IPS DF 19.7 (cell line): Measurements from ENCODE around the gene CBX4.

Experiments used
- DNase-seq: peaks from one replicate; pipeline ENCODE4 v3.0.0-alpha.2; 2013; ENCODE audit warnings: low read depth, low spot score

CBX4 gene

GRCh38 chr17:79841369-79842135 lies 2.3 kb upstream of the CBX4 start:
- no peak for DNase-seq

GRCh38 chr17:79840989-79841286 lies 1.7 kb upstream of the CBX4 start:
- no peak for DNase-seq

- DNase-seq = no peak
These were observed 1.2 kb upstream of the CBX4 start for GRCh38 chr17:79840269-79840988.

- no peak for DNase-seq
These were observed 542 bp downstream of the CBX4 start for GRCh38 chr17:79838522-79839274.

- no peak for DNase-seq
These were observed 1.2 kb downstream of the CBX4 start for GRCh38 chr17:79837888-79838521.

GRCh38 chr17:79836972-79837887 lies 2.0 kb downstream of the CBX4 start:
- no peak for DNase-seq

GRCh38 chr17:79836510-79836971 lies 2.7 kb downstream of the CBX4 start:
- DNase-seq = no peak

- peak; percentile 91 for DNase-seq
These were observed 3.2 kb downstream of the CBX4 start for GRCh38 chr17:79835953-79836509.

GRCh38 chr17:79835470-79835899 lies 3.8 kb downstream of the CBX4 start:
- no peak for DNase-seq

GRCh38 chr17:79834565-79835469 lies 4.4 kb downstream of the CBX4 start:
- DNase-seq = no peak

GRCh38 chr17:79833744-79834564 lies 5.3 kb downstream of the CBX4 start:
- DNase-seq = no peak

GRCh38 chr17:79833110-79833450 lies 6.2 kb downstream of the CBX4 start:
- no peak for DNase-seq

GRCh38 chr17:79832218-79833109 lies 6.8 kb downstream of the CBX4 start:
- no peak for DNase-seq

- no peak for DNase-seq
These were observed 7.7 kb downstream of the CBX4 start for GRCh38 chr17:79831265-79832217.

- DNase-seq = no peak
These were observed 8.4 kb downstream of the CBX4 start for GRCh38 chr17:79830763-79831264.

- DNase-seq = no peak
These were observed 8.9 kb downstream of the CBX4 start for GRCh38 chr17:79830303-79830702.
